HepG2 (cell line): Measurements from ENCODE around the gene ANKRD52. TPM values are rescaled to one million over a fixed set of nuclear protein-coding genes. Genes with fewer than 3 reads are reported as not detected.
A peak's percentile ranks its signal among the peaks of the same experiment; 100 is the strongest.

ENCODE experiments used
- ARID2 ChIP-seq: sonication (generic); formaldehyde crosslinking; IDR thresholded peaks from 2 replicates; pipeline ENCODE4 v1.8.1; 2022; ENCODE audit warnings: mild to moderate bottlenecking, missing genetic modification reagents, borderline replicate concordance
- HOXA5 ChIP-seq: sonication (generic); formaldehyde crosslinking; IDR thresholded peaks from 2 replicates; pipeline ENCODE4 v1.4.0; 2020; ENCODE audit warnings: missing genetic modification reagents
- JARID2 ChIP-seq: sonication (generic); formaldehyde crosslinking; IDR thresholded peaks from 2 replicates; pipeline ENCODE4 v1.8.1; 2023; ENCODE audit warnings: missing genetic modification reagents, inconsistent platforms; ENCODE audit not compliant: insufficient replicate concordance
- MAFK ChIP-seq, 2 experiments: IDR thresholded peaks in 1 of 2; conservative IDR thresholded peaks in 1 of 2; 2 replicates each; pipeline ENCODE4 v1.6.1; 2011; ENCODE audit warnings: improper control_type of control experiment in 2 of 2, low read length in 2 of 2
- MATR3 ChIP-seq: sonication (generic); formaldehyde crosslinking; IDR thresholded peaks from 2 replicates; pipeline ENCODE4 v1.4.0; 2020; ENCODE audit warnings: missing genetic modification reagents
- RBM39 ChIP-seq: fragments of 200-400 bp; formaldehyde crosslinking; IDR thresholded peaks from one replicate; pipeline ENCODE4 v1.6.1; 2018; ENCODE audit warnings: antibody characterized with exemption, mild to moderate bottlenecking, low read depth, low read length; ENCODE audit not compliant: poor library complexity, severe bottlenecking
- TFDP2 ChIP-seq: sonication (generic); formaldehyde crosslinking; IDR thresholded peaks from 2 replicates; pipeline ENCODE4 v1.4.0; 2020; ENCODE audit warnings: missing genetic modification reagents
- UBTF ChIP-seq: sonication (generic); formaldehyde crosslinking; IDR thresholded peaks from 2 replicates; pipeline ENCODE4 v1.4.0; 2020; ENCODE audit warnings: mild to moderate bottlenecking, missing genetic modification reagents
- YEATS2 ChIP-seq: sonication (generic); formaldehyde crosslinking; IDR thresholded peaks from 2 replicates; pipeline ENCODE4 v1.4.0; 2020; ENCODE audit warnings: missing genetic modification reagents, borderline replicate concordance
- ZHX2 ChIP-seq, 2 experiments: sonication (generic) in 1 of 2; formaldehyde crosslinking in 1 of 2; IDR thresholded peaks; 2 replicates each; pipeline versions ENCODE4 v1.6.1 to v1.9.0; 2014 to 2022; ENCODE audit warnings: antibody characterized with exemption in 1 of 2, borderline replicate concordance in 1 of 2, inconsistent platforms in 1 of 2, low read depth in 1 of 2, missing genetic modification reagents in 1 of 2
- ZKSCAN1 ChIP-seq: fragments of 150-350 bp; IDR thresholded peaks from 2 replicates; pipeline ENCODE4 v1.6.1; 2014; ENCODE audit warnings: low read length
- ZNF644 ChIP-seq: IDR thresholded peaks from 2 replicates; pipeline ENCODE4 v1.6.1; 2016; ENCODE audit warnings: low read depth
- ZNF687 ChIP-seq: sonication (generic); formaldehyde crosslinking; IDR thresholded peaks from 2 replicates; pipeline ENCODE4 v1.5.1; 2020; ENCODE audit warnings: mild to moderate bottlenecking, missing genetic modification reagents, moderate library complexity
- ZNF724P ChIP-seq: sonication (generic); formaldehyde crosslinking; IDR thresholded peaks from 2 replicates; pipeline ENCODE4 v1.8.0; 2022; ENCODE audit warnings: missing genetic modification reagents, borderline replicate concordance
- polyA plus RNA-seq, 8 experiments: library from polyadenylated mRNA; depleted of rRNA in 3 of 8; stranded (reverse) in 7 of 8; unstranded in 1 of 8; fragments of >200 nt; fragmentation: Illumina TruSeq in 4 of 8; extraction: Trizol in 4 of 8; gene quantifications; 2 replicates each; pipeline versions ENCODE4 v1.2.1 to v1.2.3, GENCODE V29; 2011 to 2016; ENCODE audit warnings: low read depth in 4 of 8, missing spikeins in 1 of 8, mixed read lengths in 1 of 8; ENCODE audit not compliant: insufficient read depth in 1 of 8
- total RNA-seq, 5 experiments: library from RNA; depleted of rRNA; stranded (reverse); fragments of >200 nt; fragmentation: Illumina TruSeq; extraction: Trizol; gene quantifications; 2 replicates each; pipeline ENCODE4 v1.2.3, GENCODE V29; 2016; ENCODE audit warnings: low read depth in 1 of 5

Gene ANKRD52
- total and polyA plus RNA-seq, 2 of the 13 experiments (the other 11 are each of a cell fraction or from before 2014, with no cell fraction given) = 7.8 to 9.2 TPM

GRCh38 chr12:56224102-56224701 is 34.0 kb downstream of the ANKRD52 start, which contains the start of gene NABP2 (continued):
- TF ChIP-seq ZHX2 (IDR thresholded peaks at IDR 0.05; ENCODE audit: low read depth) (peak; percentile 66), ZHX2 (CRISPR knock-in tag; IDR thresholded peaks at IDR 0.05; ENCODE audit: borderline replicate concordance) (no peak), ZKSCAN1 (no peak), HOXA5 (CRISPR knock-in tag) (peak; percentile 70; the same call in 1 of the 2 replicates), ZNF724P (CRISPR knock-in tag) (peak; percentile 43; the same call in 1 of the 2 replicates), JARID2 (CRISPR knock-in tag) (no peak), ZNF644 (CRISPR knock-in tag) (no peak), ZNF687 (CRISPR knock-in tag) (peak; percentile 94), RBM39 (peak; percentile 81), ARID2 (CRISPR knock-in tag) (no peak), TFDP2 (CRISPR knock-in tag) (peak; percentile 94), YEATS2 (CRISPR knock-in tag) (peak; percentile 88), MATR3 (CRISPR knock-in tag) (no peak), MAFK (conservative IDR thresholded peaks at IDR 0.05 in 1 of 2, IDR thresholded peaks at IDR 0.05 in 1 of 2; ENCODE audit: low read length in 2 of 2) (no peak), UBTF (CRISPR knock-in tag) (peak; percentile 46)
